Measurements from ENCODE around the gene OR51G1.
"Not testable (repeated sequence)": the region's sequence is repeated elsewhere in the genome, so short reads cannot be mapped to it uniquely, and the experiment has no call there.

OR51G1 gene, protein sequence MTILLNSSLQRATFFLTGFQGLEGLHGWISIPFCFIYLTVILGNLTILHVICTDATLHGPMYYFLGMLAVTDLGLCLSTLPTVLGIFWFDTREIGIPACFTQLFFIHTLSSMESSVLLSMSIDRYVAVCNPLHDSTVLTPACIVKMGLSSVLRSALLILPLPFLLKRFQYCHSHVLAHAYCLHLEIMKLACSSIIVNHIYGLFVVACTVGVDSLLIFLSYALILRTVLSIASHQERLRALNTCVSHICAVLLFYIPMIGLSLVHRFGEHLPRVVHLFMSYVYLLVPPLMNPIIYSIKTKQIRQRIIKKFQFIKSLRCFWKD

DNA sequence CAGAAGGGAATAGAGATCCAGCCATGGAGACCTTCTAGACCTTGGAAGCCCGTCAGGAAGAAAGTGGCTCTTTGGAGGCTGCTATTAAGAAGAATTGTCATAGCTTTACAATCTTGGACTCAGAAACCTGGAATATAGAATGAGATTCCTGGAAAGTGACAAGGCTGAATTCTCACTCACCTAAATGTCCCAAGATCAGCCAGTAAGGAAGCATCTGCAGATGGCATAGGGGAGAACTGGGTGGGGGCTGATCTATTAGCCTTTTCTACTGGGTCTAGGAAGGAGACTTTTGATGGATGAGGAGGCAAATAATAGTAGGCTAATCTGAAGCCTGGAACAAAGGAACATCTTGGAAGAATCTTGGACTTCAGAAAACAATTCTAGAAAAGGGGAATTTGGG lies at the start of gene OR51G1:
Gene OR51G1 (minus strand): TSS at position 101 of the 400 bp plus-strand sequence. CDS start 0 bp downstream, at position 101.
- DNase-seq (ENCODE audit: low read depth), result no peak

- DNase-seq (ENCODE audit: low read depth), result no peak
Observed at GRCh38 chr11:4962816-4963215, 38.7 kb upstream of the OR51G1 start.

DNA sequence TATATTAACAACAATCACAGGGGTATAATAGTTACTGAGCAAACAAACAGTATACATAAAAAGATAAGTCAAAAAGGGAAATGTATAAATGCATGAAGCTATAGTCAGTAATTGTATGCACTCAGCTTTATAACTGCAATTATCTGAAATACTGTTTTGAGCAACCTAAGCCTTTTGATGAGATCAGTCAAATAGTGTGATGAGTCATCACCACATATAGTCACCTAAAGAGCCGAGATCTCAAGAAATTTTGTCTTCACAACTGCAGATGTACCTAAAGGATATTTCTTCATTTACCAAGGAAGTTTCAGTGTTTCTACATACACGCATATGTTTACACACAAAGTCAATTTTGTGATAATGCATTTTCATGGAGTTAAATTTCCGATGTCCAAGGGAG lies 36.7 kb upstream of the OR51G1 start:
- no peak for DNase-seq (ENCODE audit: low read depth)

GRCh38 chr11:4957396-4957795 lies 33.3 kb upstream of the OR51G1 start:
- no peak for DNase-seq (ENCODE audit: low read depth)

GRCh38 chr11:4955613-4956012 lies 31.5 kb upstream of the OR51G1 start, which contains the start of gene OR51A2:
OR51A2 (minus strand) TSS chr11:4955713; CDS start chr11:4955713, 0 bp downstream.
- DNase-seq (ENCODE audit: low read depth), result not testable (repeated sequence)

GRCh38 chr11:4947505-4947904 lies 23.4 kb upstream of the OR51G1 start, which contains the start of gene OR51A4:
OR51A4 (minus strand) TSS chr11:4947605; CDS start chr11:4947100, 505 bp downstream.
- DNase-seq (ENCODE audit: low read depth), result no peak

DNA sequence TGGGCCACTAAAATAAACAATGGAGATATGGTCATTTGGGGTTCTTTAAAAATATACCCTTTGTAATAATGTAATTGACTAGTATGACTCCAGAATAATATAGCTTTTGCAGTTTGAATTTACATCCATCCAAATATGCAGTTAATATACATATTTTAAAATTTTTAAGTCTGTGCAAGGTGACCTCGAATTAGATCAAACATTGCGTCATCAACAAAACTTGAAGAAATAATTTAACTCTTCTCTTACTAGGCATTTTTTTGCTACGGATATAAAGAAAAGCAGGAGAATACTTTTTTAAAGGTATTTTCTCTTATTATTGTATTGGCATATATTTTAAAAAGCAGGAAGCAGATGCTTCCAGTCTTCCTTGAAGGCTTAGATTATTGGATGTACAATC lies 12.6 kb upstream of the OR51G1 start:
- DNase-seq (ENCODE audit: low read depth), result no peak

DNA sequence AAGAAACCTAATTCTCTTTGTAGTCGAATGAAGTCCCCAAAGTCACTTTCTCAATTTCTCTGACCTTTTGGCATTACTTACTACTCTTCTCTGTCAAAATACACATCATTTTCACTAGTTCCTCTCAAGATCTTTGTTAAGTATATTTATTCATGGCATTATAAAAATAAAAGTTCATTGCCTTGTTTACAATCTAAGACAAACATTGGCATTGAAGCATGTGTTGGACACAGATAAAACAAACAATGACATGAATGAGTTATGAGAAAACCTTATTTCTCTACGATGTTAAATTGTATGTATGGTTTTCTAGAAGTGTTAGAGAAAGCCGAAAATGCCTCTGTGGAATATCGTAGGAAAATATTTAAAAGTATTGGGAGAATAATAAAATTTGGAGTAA lies 8.6 kb upstream of the OR51G1 start:
- DNase-seq (ENCODE audit: low read depth), result no peak

GRCh38 chr11:4926608-4927007 lies 2.5 kb upstream of the OR51G1 start:
- DNase-seq (ENCODE audit: low read depth), result no peak

GRCh38 chr11:4922304-4922703 lies 1.8 kb downstream of the OR51G1 start:
- DNase-seq (ENCODE audit: low read depth), result no peak

- DNase-seq (ENCODE audit: low read depth), result no peak
Observed at GRCh38 chr11:4921796-4922195, 2.3 kb downstream of the OR51G1 start.

DNA sequence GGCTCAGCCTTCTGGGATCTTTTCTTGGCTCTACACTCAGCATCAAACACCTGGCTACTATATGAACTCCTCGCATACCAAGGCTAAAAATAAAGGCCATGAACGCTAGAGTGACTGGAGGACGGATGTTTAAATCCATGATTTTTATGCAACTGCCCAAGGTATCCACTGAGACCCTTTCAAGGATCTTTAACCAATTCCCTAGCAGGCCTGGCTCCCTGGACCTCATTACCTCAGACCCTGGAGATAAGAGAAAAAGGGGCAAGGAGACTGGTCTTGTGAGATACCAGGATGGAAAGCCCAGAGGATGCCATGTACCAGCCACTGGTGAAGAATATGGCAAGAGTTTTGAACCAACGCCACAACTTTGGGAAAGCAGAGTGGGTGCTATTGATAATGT lies 4.9 kb downstream of the OR51G1 start, which contains the start of gene OR51G2:
Gene OR51G2 (minus strand): TSS at position 101 of the 400 bp plus-strand sequence. CDS start 3,687 bp downstream, outside the sequence.
- no peak for DNase-seq (ENCODE audit: low read depth)

DNA sequence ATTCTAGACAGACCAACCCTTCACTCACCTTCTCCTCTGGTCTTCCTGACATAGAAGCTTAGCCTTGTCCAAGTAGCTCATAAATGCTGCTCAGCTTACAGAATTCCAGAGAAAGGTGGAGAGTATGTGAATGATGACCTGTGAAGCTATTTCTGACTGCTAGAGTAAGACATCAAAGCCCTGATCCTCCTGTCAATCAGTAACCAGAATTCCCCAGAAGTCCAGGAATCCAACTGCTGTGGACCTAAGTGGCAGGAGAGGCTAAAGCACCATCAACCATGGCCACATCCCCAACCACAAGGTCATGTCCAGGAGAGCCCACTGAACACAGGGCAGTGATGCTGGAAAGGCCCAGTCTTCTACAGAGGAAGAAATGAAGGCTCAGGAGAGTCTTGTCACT lies 7.6 kb downstream of the OR51G1 start:
- DNase-seq (ENCODE audit: low read depth), result no peak

- no peak for DNase-seq (ENCODE audit: low read depth)
Observed at GRCh38 chr11:4903484-4903883, 20.7 kb downstream of the OR51G1 start, which contains the start of gene OR51A7. OR51A7 (plus strand) TSS chr11:4903783; CDS start chr11:4907370, 3,587 bp downstream.

DNA sequence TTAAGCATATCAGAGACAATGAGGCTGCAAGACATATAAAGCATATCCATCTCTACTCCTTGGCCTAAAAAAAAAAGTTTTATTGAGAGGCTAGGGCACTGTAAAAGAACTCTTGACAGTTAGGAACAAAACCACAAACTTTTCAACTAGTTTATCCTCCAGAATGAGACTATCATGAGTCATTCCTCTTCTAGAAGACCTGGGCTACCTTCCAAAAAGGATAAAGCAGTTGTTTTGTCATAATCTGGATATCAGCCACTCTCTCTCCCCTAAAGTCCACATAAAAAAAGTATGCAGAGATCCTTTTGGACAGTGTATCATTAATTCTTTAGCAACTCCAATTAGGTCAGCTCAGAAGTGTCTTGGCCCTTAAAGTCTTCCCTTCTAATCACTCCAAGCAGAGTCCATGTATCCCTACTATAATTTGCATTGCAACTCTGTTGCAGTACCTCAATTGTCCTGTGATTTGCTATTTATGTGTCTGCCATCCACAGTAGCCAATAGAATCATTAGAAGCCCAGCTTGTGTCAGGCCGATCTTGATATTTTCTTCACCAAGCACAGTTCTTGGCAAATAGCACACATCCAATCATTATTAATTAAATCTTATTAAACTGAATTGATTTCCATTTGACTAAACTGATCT lies 32.0 kb downstream of the OR51G1 start:
- DNase-seq (ENCODE audit: low read depth), result peak; percentile 83

DNA sequence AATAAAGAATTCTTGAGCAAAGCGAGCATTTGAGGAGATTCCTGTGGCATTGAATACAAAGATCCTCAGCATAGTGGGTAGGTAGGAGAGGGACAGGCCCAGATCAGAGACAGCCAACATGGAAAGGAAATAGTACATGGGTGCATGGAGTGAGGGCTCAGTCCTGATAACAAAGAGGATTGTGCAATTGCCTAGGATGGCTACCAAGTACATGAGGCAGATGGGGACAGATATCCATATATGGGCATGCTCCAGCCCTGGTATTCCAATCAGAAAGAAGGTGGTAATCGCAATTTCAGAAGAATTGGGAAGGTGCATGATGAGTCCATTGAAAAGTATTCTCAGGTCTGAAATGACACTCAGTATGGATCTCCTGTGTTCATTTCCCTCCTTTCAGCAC lies 33.9 kb downstream of the OR51G1 start:
- DNase-seq (ENCODE audit: low read depth), result no peak

DNA sequence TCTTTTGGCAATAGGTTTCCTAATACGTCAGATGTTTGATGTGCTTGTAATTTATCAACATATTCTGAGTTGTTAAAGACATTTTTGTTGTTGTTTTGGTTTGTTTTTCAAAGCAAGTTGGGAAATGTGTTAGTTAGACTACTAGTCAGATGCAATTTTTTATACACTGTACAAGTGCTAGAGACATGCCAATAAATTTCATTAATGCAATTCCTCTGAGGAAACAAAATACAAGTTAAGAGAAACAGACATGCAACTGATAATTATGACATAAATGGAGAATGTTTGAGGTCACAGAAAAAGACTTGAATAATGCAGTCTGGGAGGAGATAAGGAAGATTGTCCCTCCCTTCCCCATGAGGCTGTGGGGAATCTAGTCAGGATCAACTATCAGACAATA lies 36.5 kb downstream of the OR51G1 start:
- DNase-seq (ENCODE audit: low read depth), result no peak

GRCh38 chr11:4886186-4886585 lies 38.0 kb downstream of the OR51G1 start:
- no peak for DNase-seq (ENCODE audit: low read depth)

GRCh38 chr11:4884361-4884760 lies 39.8 kb downstream of the OR51G1 start:
- DNase-seq (ENCODE audit: low read depth), result no peak

- DNase-seq (ENCODE audit: low read depth), result no peak
Observed at GRCh38 chr11:4882543-4882942, 41.6 kb downstream of the OR51G1 start.

GRCh38 chr11:4881860-4882500 lies 42.2 kb downstream of the OR51G1 start, which contains the start of gene OR51T1:
OR51T1 (plus strand) TSS chr11:4881900; CDS start chr11:4881900, 0 bp downstream.
- DNase-seq (ENCODE audit: low read depth), result no peak

- DNase-seq (ENCODE audit: low read depth), result no peak
Observed at GRCh38 chr11:4881188-4881587, 43.0 kb downstream of the OR51G1 start.

All from GM04504 (cell line).